Endometrium (tissue), 2 donors: ENCODE results near the gene TRIM47.
"Not testable (repeated sequence)": the region's sequence is repeated elsewhere in the genome, so short reads cannot be mapped to it uniquely, and the experiment has no call there.

Experiments used
- FAIRE-seq: peaks from 2 replicates; lab custom pipeline; 2012; peaks lifted over from hg19 to GRCh38; lab: Jason Lieb, UNC
- donor health status: control.
- donor health status: control.

The TRIM47 gene

GRCh38 chr17:75891022-75891604 is 12.7 kb upstream of the TRIM47 start:
- no peak for FAIRE-seq

- no peak for FAIRE-seq
These were observed 11.1 kb upstream of the TRIM47 start for GRCh38 chr17:75889454-75889853.

GRCh38 chr17:75888484-75888883 is 10.1 kb upstream of the TRIM47 start:
- no peak for FAIRE-seq

DNA sequence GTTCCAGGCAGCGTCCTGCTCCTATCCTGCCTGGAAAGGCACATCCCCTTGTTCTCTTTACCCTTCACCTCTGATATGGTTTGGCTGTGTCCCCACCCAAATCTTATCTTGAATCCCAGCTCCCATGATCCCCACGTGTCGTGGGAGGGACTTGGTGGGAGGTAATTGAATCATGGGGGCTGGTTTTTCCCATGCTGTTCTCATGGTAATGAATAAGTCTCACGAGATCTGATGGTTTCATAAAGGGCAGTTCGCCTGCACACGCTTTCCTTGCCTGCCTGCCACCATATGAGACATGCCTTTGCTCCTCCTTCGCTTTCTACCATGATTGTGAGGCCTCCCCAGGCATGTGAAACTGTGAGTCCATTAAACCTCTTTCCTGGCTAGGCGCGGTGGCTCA is 7.5 kb upstream of the TRIM47 start:
- FAIRE-seq, result not testable (repeated sequence)

DNA sequence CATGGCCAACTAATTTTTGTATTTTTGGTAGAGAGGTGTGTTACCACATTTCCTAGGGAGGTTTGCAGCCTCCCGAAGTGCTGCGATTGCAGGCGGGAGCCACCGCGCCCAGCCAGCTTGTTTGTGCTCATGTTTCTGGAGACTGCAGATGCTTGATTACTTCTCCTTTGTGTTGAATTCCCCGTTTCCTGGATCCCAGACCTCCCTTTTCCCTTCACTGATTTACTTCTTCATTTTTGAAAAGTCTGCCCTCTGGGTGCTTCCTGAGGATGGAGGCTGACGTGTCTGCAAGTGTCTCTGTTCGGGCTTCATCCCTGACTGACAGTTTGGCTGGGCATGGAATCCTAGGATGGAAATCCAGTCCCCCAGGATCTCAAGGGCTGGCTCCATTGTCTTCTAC is 7.0 kb upstream of the TRIM47 start:
- FAIRE-seq, result no peak

DNA sequence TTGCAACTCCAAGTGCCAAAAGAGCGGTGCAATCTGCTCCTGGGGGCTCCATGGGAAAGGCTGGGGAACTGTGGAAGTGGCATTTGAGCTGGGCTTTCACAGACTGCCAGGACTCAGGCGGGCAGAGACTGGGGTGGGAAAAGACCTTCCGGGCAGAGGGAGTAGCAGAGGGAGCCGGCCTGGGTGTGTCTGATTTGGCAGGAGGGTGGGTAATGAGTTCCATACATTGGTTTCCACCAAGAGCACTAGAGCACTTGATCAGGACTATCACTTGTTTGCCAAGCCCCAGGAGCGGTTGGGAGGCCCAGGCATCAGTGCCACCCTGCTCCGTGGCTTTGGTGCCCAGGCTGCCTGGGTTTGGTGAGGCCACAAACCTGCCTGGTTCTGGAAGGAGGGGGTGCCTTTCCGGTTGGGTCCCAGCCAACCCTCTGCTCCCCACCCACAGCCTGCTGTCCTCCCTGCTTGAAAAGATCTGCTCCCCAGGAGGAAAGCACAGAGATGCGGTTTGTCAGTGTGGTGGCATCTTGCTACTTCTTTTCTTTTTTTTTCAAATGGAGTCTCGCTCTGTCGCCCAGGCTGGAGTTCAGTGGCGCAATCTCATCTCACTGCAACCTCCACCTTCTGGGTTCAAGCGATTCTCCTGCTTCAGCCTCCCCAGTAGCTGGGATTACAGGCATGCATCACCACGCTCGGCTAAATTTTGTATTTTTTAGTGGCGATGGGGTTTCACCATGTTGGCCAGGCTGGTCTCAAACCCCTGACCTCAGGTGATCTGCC is 3.5 kb upstream of the TRIM47 start:
- no peak for FAIRE-seq

DNA sequence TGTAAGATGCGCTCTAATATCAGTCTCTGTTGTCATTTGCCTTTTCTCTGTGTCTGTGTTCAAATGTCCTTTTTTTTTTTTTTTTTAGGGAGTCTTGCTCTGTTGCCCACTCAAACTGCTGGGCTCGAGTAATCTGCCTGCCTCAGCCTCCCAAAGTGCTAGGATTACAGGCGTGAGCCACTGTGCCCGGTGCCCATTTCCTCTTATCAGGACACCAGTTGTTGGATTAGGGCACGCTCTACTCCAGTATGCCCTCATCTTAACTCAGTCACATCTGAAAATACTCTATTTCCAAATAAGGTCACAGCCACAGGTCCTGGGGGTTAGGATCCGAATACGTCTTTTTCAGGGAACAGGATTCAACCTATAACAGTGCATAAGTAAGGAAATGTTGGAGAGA is 1.9 kb upstream of the TRIM47 start:
- FAIRE-seq, result no peak

DNA sequence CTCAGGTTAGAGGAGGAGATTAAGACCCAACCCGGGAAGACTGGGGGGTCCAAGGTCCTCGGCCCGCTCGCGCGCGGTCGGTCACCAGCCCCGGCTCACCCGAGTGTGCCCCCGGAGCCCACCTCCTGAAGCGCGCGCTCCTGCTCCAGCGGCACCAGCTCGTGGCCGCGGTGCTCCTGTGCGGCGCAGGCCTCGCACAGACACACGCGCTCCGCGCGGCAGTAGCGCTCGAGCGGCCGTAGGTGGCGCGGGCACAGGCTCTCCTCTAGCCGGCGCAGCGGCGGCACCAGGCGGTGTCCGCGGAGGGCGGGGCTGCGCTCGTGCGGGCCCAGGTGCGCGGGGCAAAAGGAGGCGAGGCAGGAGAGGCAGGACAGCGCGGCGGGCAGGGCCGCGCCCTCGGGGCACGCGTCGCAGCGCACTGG is 618 bp downstream of the TRIM47 start:
- no peak for FAIRE-seq

- FAIRE-seq, result no peak
These were observed 1.2 kb downstream of the TRIM47 start for GRCh38 chr17:75876938-75877751.

DNA sequence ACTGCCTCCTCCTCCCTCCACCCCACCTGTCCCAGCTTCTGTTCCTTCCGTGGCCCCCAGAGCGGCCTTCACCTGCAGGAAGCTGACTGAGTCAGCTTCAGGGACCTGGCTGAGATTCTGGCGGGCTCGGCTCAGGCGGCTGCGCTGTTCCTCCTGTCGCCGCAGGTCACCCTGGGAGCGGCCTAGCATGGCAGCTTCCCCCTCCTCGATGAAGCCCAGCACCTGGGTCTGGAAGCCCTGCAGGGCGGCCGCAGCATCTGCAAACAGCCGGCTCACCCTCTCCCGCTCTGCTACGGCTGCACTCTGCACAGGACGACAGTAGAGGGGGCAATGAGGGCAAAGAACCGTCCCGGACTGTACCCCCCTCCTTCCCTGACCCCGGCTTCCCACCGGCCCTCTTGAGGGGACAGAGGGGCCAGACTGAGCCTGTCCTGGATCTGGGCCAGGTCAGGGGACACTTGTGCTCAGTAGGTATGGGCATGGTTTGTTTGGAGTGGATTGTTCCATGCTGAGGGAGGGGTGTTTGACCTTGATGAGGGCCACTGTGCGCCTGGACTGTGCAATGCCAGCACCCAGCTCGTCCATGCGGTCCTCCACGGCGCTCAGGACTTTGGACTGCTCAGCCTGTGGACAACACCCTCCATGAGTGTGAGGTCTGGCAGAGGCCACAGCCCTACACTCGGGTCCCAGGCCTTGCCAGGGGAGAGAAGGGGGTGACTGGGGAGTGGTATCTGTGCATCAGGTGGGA is 2.0 kb downstream of the TRIM47 start:
- no peak for FAIRE-seq

DNA sequence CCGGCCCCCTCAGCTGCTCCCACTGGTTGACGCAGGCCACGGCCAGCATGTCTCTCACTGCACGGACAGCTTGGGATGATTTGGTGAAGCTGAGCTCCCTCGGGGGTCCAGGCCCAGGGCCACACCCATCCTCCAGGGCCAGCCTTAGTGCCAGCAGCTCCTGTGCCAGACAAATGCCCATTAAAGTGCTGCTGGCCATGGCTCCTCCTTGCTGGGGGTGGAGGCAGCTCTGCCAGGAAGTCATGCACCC is 2.5 kb downstream of the TRIM47 start:
- FAIRE-seq, result no peak

GRCh38 chr17:75875182-75875939 is 3.0 kb downstream of the TRIM47 start:
- no peak for FAIRE-seq

DNA sequence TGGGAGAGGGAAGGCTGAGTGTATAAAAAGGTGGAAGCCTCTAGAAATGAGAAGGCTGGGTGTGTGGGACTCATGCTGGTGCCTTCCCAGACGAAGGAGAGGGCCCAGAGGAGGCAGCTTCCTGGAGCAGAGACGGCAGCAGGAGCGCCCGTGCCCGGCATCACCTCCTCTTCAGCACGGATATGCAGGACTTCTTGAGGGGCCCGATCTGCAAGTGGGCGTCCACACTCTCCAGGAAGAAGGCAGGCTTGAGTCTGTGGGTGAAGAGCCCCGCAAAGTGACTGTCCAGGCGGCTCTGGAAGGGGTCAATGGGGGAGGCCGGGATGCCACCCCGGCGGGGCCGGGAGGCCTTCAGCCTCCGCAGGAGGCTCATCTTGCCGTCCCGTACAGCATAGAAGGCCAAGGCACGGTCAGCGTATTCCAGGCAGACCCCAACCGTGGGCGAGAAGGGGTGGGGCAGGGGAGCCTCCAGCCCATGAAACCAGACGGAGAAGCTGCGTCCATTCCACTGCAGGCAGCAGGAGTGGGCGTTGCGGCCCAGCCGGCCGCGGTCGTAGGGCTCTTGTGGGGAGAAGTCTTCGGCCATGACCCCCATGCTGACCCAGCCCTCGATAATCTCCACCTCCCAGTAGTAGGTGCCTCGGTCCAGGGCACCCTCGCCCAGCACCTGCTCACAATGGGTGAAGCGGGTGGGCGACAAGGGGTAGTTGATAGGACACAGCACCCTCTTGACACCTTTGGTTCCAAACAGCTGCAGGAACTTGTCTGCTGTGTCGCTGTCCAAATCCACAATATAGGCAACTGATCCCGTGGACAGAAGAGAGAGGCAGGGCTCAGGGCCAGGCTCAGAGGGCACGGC is 3.8 kb downstream of the TRIM47 start:
- FAIRE-seq, result no peak

DNA sequence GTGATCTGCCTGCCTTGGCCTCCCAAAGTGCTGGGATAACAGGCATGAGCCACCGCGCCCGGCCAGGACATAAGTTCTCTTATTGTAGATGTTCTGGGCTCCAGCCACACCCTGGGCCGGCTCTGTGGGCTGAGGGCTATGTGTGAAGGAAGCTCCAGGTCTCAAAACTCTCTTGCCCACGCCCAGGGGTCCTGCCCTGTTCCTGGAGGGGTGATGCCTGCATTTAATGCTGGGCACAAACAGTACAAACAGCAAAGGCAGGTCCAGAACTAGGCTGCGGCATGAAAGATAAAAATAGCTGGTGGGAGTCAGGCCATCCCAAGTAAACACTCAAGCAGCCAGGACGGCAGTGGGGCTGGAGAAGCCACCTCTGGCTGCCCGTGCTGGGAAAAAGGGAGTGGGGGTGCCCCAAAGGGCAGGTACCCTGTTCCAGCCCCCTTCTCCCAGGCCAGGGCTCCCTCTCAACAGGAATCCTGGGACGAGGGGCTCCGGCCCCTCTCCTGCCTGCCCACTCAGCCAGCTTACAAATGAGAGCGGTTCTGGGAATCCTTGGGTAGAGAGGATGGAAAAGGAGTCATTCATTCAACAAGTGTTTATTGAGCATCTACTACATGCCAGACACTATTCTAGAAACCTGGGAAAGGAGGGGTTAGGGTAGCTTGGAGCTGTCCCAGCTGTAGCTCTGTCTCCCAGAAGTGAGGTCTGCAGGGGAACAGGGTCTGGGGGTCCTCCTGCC is 4.6 kb downstream of the TRIM47 start:
- FAIRE-seq, result no peak

DNA sequence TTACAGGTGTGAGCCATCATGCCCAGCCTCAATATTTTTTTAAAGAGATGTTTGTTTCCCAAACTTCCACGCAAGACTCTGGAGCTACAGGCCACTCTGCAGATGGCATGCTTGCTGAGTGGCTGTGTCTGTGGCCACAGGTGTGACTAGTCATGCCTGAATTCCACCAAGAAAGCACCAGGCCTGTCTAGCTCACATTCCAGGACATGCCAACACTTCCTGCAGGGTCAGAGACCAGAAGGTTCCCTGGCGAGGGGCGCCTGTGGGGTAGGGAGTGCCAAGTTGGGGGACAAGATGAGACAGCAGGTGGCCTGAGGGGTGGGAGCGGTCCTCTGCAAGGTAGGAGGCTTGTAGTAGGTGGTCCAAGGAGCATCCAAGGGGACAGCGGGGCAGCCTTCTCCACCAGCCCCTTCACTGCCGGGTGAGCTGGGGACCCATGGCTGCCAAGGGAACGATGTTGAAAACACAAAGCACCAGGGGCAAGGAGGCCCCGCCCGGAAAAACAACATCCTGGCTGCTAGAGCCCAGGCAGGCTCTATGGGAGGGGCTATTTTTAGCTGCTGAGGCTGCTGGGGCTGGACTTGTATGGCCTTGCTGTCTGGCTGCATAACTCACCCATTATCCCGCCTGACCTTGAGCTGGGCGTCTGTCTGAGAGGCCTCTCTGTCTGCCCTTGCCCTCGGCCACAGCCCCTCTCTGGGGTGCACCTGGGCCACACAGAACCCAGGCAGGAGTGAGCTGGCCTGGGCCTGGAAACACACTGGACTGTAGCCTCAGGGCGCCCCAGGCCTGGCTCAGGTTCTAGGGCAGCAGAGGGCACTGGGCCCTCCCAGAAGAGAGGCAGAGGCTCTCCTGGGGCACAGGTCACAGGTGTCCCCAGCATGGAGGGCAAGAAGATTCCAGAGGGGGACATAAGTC is 5.7 kb downstream of the TRIM47 start:
- no peak for FAIRE-seq

GRCh38 chr17:75870228-75870627 is 8.2 kb downstream of the TRIM47 start:
- not testable (repeated sequence) for FAIRE-seq

DNA sequence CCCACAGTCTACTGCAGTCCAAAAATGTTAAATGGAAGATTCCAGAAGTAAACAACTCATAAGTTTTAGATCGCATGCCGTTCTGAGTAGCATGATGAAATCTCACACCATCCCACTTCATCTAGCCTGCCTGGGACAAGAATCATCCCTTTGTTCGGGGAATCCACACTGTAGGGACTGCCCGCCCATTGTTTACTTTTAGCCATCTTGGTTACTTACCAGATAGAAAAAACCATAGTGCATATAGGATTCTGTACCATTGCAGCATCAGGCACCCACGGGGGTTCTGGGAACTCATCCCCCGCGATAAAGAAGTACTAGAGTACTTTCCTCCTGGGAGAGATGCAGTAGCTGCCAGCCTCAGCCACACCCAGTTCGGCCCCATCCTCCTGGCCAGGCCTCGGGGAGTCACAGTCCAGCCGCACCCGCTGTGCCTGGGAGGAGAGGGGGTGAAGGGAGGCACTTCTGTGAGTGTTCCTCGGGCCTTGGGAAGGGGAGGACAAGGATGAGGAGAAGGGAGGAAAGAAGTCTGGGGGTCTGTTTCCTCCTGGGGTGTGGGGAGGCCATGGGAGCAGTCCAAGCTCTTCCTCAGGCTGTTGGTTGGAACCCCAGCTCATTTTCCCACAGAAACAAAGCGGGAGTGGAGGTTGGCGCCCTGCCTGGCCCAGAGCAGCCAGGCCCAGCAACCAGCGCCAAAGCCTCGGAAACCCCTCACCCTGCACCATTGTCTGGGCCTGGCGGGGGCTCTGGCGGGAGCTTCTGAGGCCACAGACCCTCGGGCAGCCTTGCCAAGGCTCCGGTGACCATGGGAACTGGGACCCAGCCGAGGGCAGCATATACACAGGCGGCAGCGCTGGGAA is 8.9 kb downstream of the TRIM47 start:
- no peak for FAIRE-seq

DNA sequence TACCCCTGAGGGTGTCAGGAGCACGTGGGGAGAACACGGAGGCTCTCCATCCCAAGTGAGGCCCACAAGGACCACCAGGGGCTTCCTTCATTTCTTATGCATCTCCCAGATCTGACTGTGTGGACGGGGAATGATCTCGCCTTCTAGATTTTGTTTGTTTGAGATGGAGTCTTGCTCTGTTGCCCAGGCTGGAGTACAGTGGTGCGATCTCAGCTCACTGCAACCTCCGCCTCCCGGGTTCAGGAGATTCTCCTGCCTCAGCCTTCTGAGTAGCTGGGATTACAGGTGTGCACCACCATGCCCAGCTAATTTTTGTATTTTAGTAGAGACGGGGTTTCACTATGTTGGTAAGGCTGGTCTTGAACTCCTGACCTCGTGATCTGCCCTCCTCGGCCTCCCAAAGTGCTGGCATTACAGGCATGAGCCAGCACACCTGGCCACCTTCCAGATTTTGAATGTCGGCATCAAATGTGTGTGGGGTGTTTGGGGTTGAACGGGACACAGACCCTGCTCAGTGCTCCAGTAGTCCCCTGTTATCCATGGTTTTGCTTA is 9.6 kb downstream of the TRIM47 start:
- FAIRE-seq, result not testable (repeated sequence)
